C4-2B (cell line): ENCODE measurements around the gene CACNB3.
"Not testable (repeated sequence)": the region's sequence is repeated elsewhere in the genome, so short reads cannot be mapped to it uniquely, and the experiment has no call there.

Experiments
- CTCF ChIP-seq: fragments of 450-650 bp; conservative IDR thresholded peaks from 2 replicates; pipeline ENCODE4 v1.5.1; 2017; ENCODE audit warnings: mild to moderate bottlenecking
- ZFX ChIP-seq: fragments of 450-650 bp; IDR thresholded peaks from 2 replicates; pipeline ENCODE4 v1.6.1; 2017

DNA sequence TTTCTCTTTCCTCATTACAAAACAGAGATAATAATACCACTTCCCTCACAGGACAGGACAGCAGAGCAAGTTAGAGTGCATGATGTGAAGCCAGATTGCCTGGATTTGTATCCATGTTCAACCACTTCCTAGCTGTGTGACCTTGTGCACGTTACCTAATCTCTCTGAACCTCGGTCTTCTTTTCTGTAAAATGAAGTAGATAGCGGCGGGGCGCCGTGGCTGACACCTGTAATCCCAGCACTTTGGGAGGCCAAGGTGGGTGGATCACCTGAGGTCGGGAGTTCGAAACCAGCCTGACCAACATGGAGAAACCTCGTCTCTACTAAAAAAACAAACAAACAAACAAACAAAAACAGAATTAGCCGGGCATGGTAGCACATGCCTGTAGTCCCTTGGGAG is 36.6 kb downstream of the CACNB3 start:
- TF ChIP-seq CTCF, ZFX: not testable (repeated sequence)
